Measurements from ENCODE around the gene RHOXF2B. TPM values are rescaled to one million over a fixed set of nuclear protein-coding genes. Genes with fewer than 3 reads are reported as not detected.
"Not testable (repeated sequence)": the region's sequence is repeated elsewhere in the genome, so short reads cannot be mapped to it uniquely, and the experiment has no call there.

The RHOXF2B gene
- total RNA-seq (not detected), polyA plus RNA-seq (not detected)
- long read RNA-seq, donor 1: 0 reads
- long read RNA-seq, donor 2: 0 reads
- long read RNA-seq, donor 3: 0 reads
- long read RNA-seq, donor 4: 0 reads
- long read RNA-seq, donor 5: 0 reads
- long read RNA-seq, donor 6: 0 reads
- long read RNA-seq, donor 7: 0 reads
- long read RNA-seq, donor 8: 0 reads
- long read RNA-seq, donor 9: 0 reads
- long read RNA-seq, donor 10: 0 reads

DNA sequence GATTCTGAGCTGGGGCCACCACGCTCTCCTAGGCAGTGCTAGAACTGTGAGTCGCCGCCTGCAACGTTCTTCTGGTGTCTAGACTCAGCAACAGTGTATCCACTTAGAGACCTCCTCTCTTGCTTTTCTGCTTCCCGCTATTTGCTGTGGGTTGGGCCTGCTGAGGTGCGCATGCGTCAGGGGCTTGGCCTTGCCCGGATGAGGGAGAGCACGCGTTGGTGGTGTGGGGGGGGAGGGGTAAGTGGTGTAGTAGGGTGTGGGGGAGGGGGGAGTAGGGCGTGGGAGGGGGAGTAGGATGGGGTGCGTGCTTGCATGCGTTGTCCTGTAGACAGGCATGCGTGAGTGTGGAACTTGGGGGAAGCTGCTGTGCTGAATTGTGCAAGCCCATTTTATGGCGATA is at the start of gene RHOXF2B:
Gene RHOXF2B, minus strand, starts transcription at position 101 of the 400 bp plus-strand sequence. CDS start 138 bp downstream, outside the sequence.
- H3K36me3 ChIP-seq (replicated peaks in 1 of 2); H3K27me3 ChIP-seq; H3K9me3 ChIP-seq (replicated peaks in 1 of 3); H3K27ac ChIP-seq; H3K4me1 ChIP-seq (replicated peaks in 1 of 2); intact Hi-C loops (cut with DNase I); H3K4me3 ChIP-seq; DNase-seq: not testable (repeated sequence)
- WGBS, 4 donors: no CpG with 5 or more reads among the region's 15 CpGs

DNA sequence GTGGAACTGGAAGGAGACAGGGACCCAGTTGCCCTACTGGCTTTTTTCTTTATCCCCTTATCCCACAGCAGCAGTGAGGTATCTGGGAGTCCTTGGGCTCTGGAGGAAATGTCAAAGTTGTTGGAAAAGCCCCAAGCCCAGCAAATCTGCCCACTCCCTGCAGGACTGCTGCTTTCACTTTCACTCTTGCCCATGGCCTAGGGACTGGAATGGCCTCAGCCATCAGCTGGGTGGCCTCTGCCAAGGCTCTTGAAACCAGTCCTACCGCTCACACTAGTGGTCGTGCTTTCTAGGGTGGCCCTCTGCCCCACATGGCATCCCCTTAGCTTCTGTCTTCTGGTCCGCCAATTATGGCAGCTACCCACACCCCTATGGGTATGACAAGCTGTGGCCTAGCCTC is 48.0 kb upstream of the RHOXF2B start:
- 50 to 87% (median 70%) methylated on average over 3 of the region's 3 CpGs for WGBS, 4 donors
- H3K4me1 ChIP-seq (replicated peaks in 1 of 2): peaks cover 6 to 10% of the 10 kb centered on the region in 2 donors
- TF ChIP-seq, protein P1, sequence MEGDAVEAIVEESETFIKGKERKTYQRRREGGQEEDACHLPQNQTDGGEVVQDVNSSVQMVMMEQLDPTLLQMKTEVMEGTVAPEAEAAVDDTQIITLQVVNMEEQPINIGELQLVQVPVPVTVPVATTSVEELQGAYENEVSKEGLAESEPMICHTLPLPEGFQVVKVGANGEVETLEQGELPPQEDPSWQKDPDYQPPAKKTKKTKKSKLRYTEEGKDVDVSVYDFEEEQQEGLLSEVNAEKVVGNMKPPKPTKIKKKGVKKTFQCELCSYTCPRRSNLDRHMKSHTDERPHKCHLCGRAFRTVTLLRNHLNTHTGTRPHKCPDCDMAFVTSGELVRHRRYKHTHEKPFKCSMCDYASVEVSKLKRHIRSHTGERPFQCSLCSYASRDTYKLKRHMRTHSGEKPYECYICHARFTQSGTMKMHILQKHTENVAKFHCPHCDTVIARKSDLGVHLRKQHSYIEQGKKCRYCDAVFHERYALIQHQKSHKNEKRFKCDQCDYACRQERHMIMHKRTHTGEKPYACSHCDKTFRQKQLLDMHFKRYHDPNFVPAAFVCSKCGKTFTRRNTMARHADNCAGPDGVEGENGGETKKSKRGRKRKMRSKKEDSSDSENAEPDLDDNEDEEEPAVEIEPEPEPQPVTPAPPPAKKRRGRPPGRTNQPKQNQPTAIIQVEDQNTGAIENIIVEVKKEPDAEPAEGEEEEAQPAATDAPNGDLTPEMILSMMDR (IDR thresholded peaks at IDR 0.05): no peak
- no peak for TF ChIP-seq POLR2A (IDR thresholded peaks at IDR 0.05)
- DNase-seq: peak; percentile 27 to 59 (median 45)
- H3K27me3 ChIP-seq: no peaks in the 10 kb centered on the region
- peak overlapping the region in 3 of 5 donors; percentile 38 to 74 (median 39) for H3K27ac ChIP-seq
- intact Hi-C loops (cut with DNase I): no loop called here
- H3K9me3 ChIP-seq (replicated peaks in 1 of 3): no peaks in the 10 kb centered on the region
- H3K36me3 ChIP-seq (replicated peaks in 1 of 2): no peaks in the 10 kb centered on the region
- H3K4me3 ChIP-seq: peak overlapping the region in 1 of 4 donors; percentile 24

GRCh38 chrX:120120223-120120622 is 42.7 kb upstream of the RHOXF2B start:
- H3K4me1 ChIP-seq (replicated peaks in 1 of 2): peaks cover 5% of the 10 kb centered on the region in 2 donors
- TF ChIP-seq POLR2A (IDR thresholded peaks at IDR 0.05): no peak
- TF ChIP-seq, protein P1 (IDR thresholded peaks at IDR 0.05): no peak

DNA sequence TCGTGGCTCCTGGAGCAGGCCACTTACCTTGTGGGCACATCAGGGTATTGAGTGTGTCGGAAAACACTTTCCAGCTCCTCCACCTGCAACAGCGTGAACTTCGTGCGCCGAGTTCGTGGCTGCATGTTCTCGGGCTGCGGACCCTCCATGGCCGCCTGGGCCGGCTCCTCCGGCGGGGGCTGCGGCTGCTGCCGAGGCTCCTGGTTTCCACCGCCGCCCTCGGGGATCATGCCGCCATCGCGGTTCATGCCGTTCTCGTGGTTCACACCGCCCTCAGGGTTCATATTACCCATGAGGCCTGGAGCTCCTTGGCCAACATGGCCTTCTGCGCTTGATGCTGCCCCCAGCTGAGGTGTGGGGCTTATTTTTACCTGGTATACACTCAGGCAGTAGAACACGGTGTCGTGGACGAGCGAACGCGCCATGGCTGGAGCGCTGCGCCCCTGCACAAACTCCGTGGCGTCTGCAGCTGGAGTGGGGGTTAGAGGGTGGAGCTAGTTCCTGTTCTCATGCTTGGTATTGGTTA is 38.0 kb upstream of the RHOXF2B start, which contains the start of gene RHOXF1:
Gene RHOXF1, minus strand, starts transcription at position 476 of the 526 bp plus-strand sequence. Its CDS starts 51 bp downstream, at position 425.
- WGBS, 4 donors: 89 to 96% (median 93%) methylated on average over 4 to 35 of the region's 35 CpGs
- Histone ChIP-seq H3K27me3 (no peaks in the 10 kb centered on the region), H3K4me3 (no peak within 1 kb of the TSS), H3K4me1 (replicated peaks in 1 of 2) (no peaks in the 10 kb centered on the region), H3K9me3 (replicated peaks in 1 of 3) (no peaks in the 10 kb centered on the region), H3K27ac (no peak within 1 kb of the TSS), H3K36me3 (replicated peaks in 1 of 2) (no peaks in the 10 kb centered on the region)
- TF ChIP-seq, protein P1 (IDR thresholded peaks at IDR 0.05): no peak
- TF ChIP-seq POLR2A (IDR thresholded peaks at IDR 0.05): no peak
- no peak for DNase-seq
- intact Hi-C loops (cut with DNase I): no loop called here

More at GRCh38 chrX:120120223-120120622, 42.7 kb upstream of the RHOXF2B start:
- H3K27me3 ChIP-seq: no peaks in the 10 kb centered on the region
- no peak overlapping the region for H3K4me3 ChIP-seq
- no peaks in the 10 kb centered on the region for H3K36me3 ChIP-seq (replicated peaks in 1 of 2)
- H3K9me3 ChIP-seq (replicated peaks in 1 of 3): no peaks in the 10 kb centered on the region
- WGBS, 4 donors: 50 to 92% (median 82%) methylated on average over 3 to 12 of the region's 12 CpGs
- H3K27ac ChIP-seq: no peak overlapping the region
- no peak for DNase-seq
- intact Hi-C loops (cut with DNase I): no loop called here

DNA sequence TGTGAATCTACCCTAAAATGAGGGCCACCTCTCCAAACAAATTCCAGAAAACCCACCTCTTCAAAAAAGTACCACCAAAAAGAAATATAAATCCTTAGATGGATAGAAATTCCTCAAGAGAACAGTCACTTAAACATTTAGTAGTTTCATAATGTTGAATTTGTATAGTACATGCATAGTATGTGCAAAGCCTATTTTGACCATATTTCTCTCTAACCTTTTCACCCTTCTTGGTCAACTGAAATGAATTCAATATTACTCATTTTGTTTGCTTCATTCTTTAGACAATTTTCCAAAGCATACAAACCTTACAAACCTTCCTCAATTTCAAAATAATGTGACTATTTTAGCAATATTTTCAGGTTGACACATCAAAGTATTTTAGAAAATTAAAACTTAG is 34.1 kb upstream of the RHOXF2B start:
- H3K27ac ChIP-seq: no peak overlapping the region
- H3K27me3 ChIP-seq: no peaks in the 10 kb centered on the region
- intact Hi-C loops (cut with DNase I): no loop called here
- no peak for DNase-seq
- H3K4me3 ChIP-seq: no peak overlapping the region
- TF ChIP-seq POLR2A (IDR thresholded peaks at IDR 0.05): no peak
- TF ChIP-seq, protein P1 (IDR thresholded peaks at IDR 0.05): no peak
- no peaks in the 10 kb centered on the region for H3K4me1 ChIP-seq (replicated peaks in 1 of 2)
- H3K9me3 ChIP-seq (replicated peaks in 1 of 3): no peaks in the 10 kb centered on the region
- H3K36me3 ChIP-seq (replicated peaks in 1 of 2): no peaks in the 10 kb centered on the region
